Osteoblast (primary cell): ENCODE results near the gene FLII. TPM values are rescaled to one million over a fixed set of nuclear protein-coding genes. Genes with fewer than 3 reads are reported as not detected.

Experiments
- DNase-seq: peaks from one replicate; pipeline ENCODE4 v3.0.0; 2011; ENCODE audit warnings: low spot score, mixed read lengths; ENCODE audit not compliant: insufficient read length; ENCODE audit errors: missing footprints
- H2AFZ ChIP-seq: 2 replicates; pipeline ENCODE4 v1.6.0; 2011; ENCODE audit warnings: mild to moderate bottlenecking, low read length
- H3K27ac ChIP-seq: 2 replicates; pipeline ENCODE4 v1.5.1; 2011; ENCODE audit warnings: mild to moderate bottlenecking, low read depth, low read length, moderate library complexity
- H3K27me3 ChIP-seq: 2 replicates; pipeline ENCODE4 v1.6.0; 2012; ENCODE audit warnings: mild to moderate bottlenecking, control low read depth, inconsistent platforms, low read length, moderate library complexity; ENCODE audit not compliant: insufficient read depth
- H3K36me3 ChIP-seq: 2 replicates; pipeline ENCODE4 v1.5.1; 2011; ENCODE audit warnings: mild to moderate bottlenecking, low read length, control low read depth, moderate library complexity; ENCODE audit not compliant: insufficient read depth
- H3K4me1 ChIP-seq: 2 replicates; pipeline ENCODE4 v1.5.1; 2011; ENCODE audit warnings: mild to moderate bottlenecking, low read length, control low read depth, moderate library complexity; ENCODE audit not compliant: insufficient read depth
- H3K4me2 ChIP-seq: 2 replicates; pipeline ENCODE4 v1.6.0; 2011; ENCODE audit warnings: mild to moderate bottlenecking, low read length; ENCODE audit not compliant: insufficient read depth
- H3K4me3 ChIP-seq: fragments of 200-600 bp; sonication (generic); 3 replicates; pipeline ENCODE4 v1.5.1; 2012; ENCODE audit warnings: mild to moderate bottlenecking, low read length, inconsistent platforms; ENCODE audit not compliant: insufficient read depth
- H3K79me2 ChIP-seq: 2 replicates; pipeline ENCODE4 v1.6.0; 2012; ENCODE audit warnings: mild to moderate bottlenecking, low read length, control low read depth, inconsistent platforms; ENCODE audit not compliant: insufficient read depth
- H3K9me3 ChIP-seq: 2 replicates; pipeline ENCODE4 v1.5.1; 2011; ENCODE audit warnings: low read depth, low read length, control low read depth
- H4K20me1 ChIP-seq: 2 replicates; pipeline ENCODE4 v1.6.0; 2012; ENCODE audit warnings: mild to moderate bottlenecking, low read length, control low read depth; ENCODE audit not compliant: insufficient read depth
- CTCF ChIP-seq: IDR thresholded peaks from 2 replicates; pipeline ENCODE4 v1.5.1; 2011; ENCODE audit warnings: mild to moderate bottlenecking, low read depth, low read length, moderate library complexity; ENCODE audit errors: extremely low read depth
- total RNA-seq: library from RNA; depleted of rRNA; stranded (reverse); fragments of >200 nt; gene quantifications from 2 replicates; pipeline ENCODE4 v1.2.3, GENCODE V29; 2012

The FLII gene
- total RNA-seq, 1 donor = 212 TPM

GRCh38 chr17:18236494-18236893 is 22.0 kb downstream of the FLII start:
- peaks cover 50% of the 10 kb centered on the region for H3K36me3 ChIP-seq

GRCh38 chr17:18235743-18236256 is 22.7 kb downstream of the FLII start:
- peaks cover 43% of the 10 kb centered on the region for H3K36me3 ChIP-seq
- H3K27ac ChIP-seq = peak overlapping the region; percentile 87
- H3K4me1 ChIP-seq = peaks cover 12% of the 10 kb centered on the region
- peak overlapping the region; percentile 57 for H2AFZ ChIP-seq
- DNase-seq = peak; percentile 99
- peaks cover 30% of the 10 kb centered on the region for H3K79me2 ChIP-seq
- peaks cover 19% of the 10 kb centered on the region for H4K20me1 ChIP-seq
- no peak for TF ChIP-seq CTCF
- no peaks in the 10 kb centered on the region for H3K27me3 ChIP-seq
- no peak overlapping the region for H3K4me3 ChIP-seq
- H3K9me3 ChIP-seq = no peaks in the 10 kb centered on the region
- H3K4me2 ChIP-seq = peak overlapping the region; percentile 10

More at GRCh38 chr17:18236494-18236893, 22.0 kb downstream of the FLII start:
- DNase-seq = no peak
- no peak overlapping the region for H3K27ac ChIP-seq
- H3K4me1 ChIP-seq = peaks cover 12% of the 10 kb centered on the region
- no peaks in the 10 kb centered on the region for H3K9me3 ChIP-seq
- H3K4me2 ChIP-seq = no peak overlapping the region
- no peak overlapping the region for H3K4me3 ChIP-seq
- TF ChIP-seq CTCF = no peak
- peaks cover 23% of the 10 kb centered on the region for H3K79me2 ChIP-seq
- no peaks in the 10 kb centered on the region for H3K27me3 ChIP-seq
- peaks cover 12% of the 10 kb centered on the region for H4K20me1 ChIP-seq
- no peak overlapping the region for H2AFZ ChIP-seq

GRCh38 chr17:18234853-18235380 is 23.6 kb downstream of the FLII start:
- Histone ChIP-seq H3K9me3 (no peaks in the 10 kb centered on the region), H3K4me3 (no peak overlapping the region), H3K27me3 (no peaks in the 10 kb centered on the region), H4K20me1 (peaks cover 27% of the 10 kb centered on the region), H3K79me2 (peaks cover 39% of the 10 kb centered on the region), H3K4me1 (peaks cover 12% of the 10 kb centered on the region), H3K27ac (peak overlapping the region; percentile 87), H2AFZ (no peak overlapping the region), H3K4me2 (no peak overlapping the region), H3K36me3 (peaks cover 41% of the 10 kb centered on the region)
- TF ChIP-seq CTCF = no peak
- peak; percentile 88 for DNase-seq

- Histone ChIP-seq H4K20me1 (peaks cover 35% of the 10 kb centered on the region), H3K36me3 (peaks cover 37% of the 10 kb centered on the region), H3K27me3 (no peaks in the 10 kb centered on the region), H3K4me3 (no peak overlapping the region), H2AFZ (no peak overlapping the region), H3K27ac (no peak overlapping the region), H3K79me2 (peaks cover 48% of the 10 kb centered on the region), H3K4me1 (peaks cover 12% of the 10 kb centered on the region), H3K4me2 (no peak overlapping the region), H3K9me3 (no peaks in the 10 kb centered on the region)
- no peak for TF ChIP-seq CTCF
- DNase-seq = peak; percentile 62
Observed at GRCh38 chr17:18233803-18234518, 24.6 kb downstream of the FLII start.
